ENCODE data around the gene P4HA3.

The P4HA3 gene

DNA sequence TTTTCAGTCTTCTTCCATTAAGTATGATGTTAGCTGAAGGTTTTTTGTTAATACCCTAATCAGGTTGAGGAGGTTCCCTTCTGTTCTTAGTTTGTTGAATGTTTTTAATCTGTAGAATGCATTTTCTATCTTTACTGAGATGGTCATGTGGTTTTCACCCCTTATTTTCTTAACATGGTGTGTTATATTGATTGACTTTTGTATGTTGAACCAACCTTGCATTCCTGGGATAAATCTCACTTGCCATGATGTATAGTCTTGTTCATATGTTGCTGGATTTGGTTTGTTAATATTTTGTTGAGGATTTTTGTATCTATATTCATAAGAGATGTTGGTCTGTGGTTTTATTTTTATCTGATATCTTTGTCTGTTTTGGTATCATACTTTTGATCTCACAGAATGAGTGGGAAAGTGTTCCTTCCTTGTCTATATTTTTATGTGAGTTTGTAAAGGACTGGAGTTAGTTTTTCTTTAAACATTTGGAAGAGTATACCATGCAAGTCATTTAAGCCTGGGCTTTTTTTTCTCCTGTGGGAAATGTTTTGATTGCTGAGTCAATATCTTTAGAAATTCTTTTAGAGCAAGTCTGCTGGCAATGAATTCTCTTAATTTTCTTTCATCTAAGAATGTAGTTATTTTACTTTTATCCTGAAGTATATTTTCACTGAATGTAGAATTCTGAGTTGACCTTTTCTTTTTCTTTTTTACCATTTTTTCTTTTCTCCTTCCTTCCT lies 5.5 kb upstream of the P4HA3 start:
- no peak for DNase-seq

- DNase-seq = no peak
Observed at GRCh38 chr11:74312326-74312725, 886 bp upstream of the P4HA3 start.

- no peak for DNase-seq
Observed at GRCh38 chr11:74310857-74311256, 583 bp downstream of the P4HA3 start.

- DNase-seq = no peak
Observed at GRCh38 chr11:74307434-74307833, 4.0 kb downstream of the P4HA3 start.

GRCh38 chr11:74306435-74307175 lies 4.8 kb downstream of the P4HA3 start:
- DNase-seq = no peak

- no peak for DNase-seq
Observed at GRCh38 chr11:74299015-74299414, 12.4 kb downstream of the P4HA3 start.

GRCh38 chr11:74297484-74297883 lies 14.0 kb downstream of the P4HA3 start:
- DNase-seq = no peak

DNA sequence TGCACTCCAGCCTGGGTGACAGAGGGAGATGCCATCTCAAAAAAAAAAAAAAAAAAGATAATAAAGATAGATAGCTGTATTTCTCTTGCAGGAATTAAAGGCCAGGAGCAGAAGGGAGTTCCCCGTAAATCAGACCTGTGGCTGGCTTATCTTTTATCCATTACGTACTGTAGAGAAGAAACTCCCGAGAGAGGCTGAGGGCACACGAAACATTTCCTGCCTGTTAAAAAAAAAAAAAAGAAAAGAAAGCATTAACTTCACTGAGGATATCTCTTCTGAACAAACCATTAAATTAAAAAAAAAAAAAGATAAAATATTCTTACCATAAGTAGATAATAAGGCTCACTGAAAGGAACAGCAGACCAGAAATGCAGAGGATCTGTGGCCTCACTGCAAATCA lies 22.5 kb downstream of the P4HA3 start:
- DNase-seq = no peak

GRCh38 chr11:74288161-74288560 lies 23.3 kb downstream of the P4HA3 start:
- no peak for DNase-seq

DNA sequence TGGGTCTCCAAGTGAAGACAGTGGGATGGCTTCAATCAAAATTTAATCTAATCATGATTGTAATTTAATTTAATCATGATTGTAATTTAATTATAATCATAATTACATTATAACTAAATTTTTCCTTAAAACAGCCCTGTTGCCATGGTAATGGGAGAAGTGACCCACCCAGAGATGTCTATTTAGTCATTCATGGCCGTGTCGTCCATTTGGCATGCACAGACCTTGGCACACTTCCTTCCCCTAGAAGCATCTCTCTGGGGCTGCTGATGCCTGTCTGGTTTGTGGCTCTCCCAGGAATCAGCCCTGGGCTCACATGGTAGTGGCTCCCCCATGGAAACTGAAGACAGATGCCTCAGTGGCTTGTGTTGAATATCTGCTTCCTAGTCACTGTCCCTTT lies 27.0 kb downstream of the P4HA3 start:
- no peak for DNase-seq

GRCh38 chr11:74283580-74284180 lies 27.8 kb downstream of the P4HA3 start:
- no peak for DNase-seq

DNA sequence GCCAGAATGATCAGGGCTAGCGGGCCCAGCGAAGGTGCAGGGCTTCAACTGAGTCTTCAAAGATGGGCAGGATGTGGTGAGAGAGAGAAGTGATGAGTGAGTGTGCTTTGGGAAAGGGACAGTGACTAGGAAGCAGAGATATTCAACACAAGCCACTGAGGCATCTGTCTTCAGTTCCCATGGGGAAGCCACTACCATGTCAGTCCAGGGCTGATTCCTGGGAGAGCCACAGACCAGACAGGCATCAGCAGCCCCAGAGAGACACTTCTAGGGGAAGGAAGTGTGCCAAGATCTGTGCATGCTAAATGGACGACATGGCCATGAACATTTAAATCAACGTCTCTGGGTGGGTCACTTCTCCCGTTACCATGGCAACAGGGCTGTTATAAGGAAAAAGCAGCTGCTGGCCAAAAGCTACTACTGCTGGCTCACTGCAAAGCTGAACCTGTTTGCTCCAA lies 28.5 kb downstream of the P4HA3 start:
- DNase-seq = no peak

- no peak for DNase-seq
Observed at GRCh38 chr11:74282421-74282820, 29.0 kb downstream of the P4HA3 start.

- DNase-seq = no peak
Observed at GRCh38 chr11:74280494-74280893, 30.9 kb downstream of the P4HA3 start.

- DNase-seq = no peak
Observed at GRCh38 chr11:74279256-74279655, 32.2 kb downstream of the P4HA3 start.

- no peak for DNase-seq
Observed at GRCh38 chr11:74278721-74279161, 32.7 kb downstream of the P4HA3 start.

DNA sequence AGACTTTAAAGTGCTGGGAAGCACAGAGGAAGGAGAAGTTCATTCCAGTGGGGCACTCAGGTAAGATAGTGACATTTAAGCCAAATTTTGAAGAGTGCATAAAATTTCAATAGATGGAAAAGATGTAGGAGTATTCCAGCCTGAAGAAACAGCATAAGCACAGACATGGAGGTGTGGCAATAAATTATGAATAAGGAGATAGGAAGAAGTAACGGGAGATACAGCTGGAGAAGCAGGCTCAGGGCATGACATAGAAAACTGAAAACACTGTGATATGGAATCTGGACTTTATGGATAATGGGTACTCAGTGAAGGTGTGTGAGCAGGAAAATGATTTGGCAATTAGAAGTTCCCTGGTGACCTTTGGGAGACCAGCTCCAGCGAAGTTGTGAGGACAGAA lies 33.3 kb downstream of the P4HA3 start:
- no peak for DNase-seq

GRCh38 chr11:74276581-74276980 lies 34.9 kb downstream of the P4HA3 start:
- no peak for DNase-seq

DNA sequence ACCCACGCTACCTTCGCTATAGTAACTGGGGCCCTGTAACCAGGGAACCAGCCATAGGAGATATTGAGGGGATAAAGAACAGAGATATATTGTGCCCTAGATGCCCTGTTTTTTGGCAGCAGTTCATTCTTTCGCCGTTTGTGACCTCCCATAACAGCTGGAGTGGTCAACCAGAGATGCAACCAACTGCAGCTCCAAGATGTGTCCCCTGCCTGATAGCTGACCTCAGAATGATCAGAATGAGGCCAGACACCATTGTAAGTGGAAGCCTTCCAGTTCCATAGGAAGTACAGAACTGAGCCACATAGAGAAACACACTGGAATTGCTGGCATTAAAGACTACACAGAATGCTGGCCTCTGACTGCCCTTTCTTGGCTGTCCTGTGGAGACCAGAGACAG lies 39.2 kb downstream of the P4HA3 start:
- no peak for DNase-seq

DNA sequence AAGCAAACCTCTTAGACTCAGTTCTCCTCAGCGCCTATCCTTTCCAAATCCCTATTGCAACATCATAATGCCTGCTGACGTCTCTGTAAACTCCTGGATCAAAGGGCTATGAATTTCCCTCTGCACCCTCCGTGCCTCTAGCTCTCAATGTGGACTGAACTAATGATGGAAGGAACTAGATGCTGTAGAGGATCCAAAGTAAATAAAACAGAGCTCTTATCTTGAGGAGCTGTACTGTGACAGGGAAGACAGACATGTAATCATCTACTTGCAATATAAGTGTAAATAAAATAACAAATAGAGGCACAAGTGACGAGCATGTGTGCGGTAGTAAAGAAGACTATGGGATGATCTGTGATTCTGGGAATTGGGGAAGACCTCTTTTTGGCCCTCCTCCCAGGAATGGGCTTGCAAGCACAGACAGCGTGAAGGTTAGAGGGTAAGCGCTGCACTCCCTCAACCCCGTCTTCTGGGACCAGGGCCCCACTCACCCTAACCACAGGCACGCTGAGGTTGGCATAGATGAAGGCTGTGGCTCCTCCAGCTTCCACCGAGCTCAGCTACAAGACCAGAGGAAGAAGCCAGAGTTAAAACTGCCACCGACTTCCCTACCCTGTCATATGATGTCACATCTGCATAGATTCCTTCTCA lies 42.2 kb downstream of the P4HA3 start:
- DNase-seq = no peak

GRCh38 chr11:74268456-74268855 lies 43.0 kb downstream of the P4HA3 start:
- DNase-seq = no peak

- no peak for DNase-seq
Observed at GRCh38 chr11:74267014-74267413, 44.4 kb downstream of the P4HA3 start.

DNA sequence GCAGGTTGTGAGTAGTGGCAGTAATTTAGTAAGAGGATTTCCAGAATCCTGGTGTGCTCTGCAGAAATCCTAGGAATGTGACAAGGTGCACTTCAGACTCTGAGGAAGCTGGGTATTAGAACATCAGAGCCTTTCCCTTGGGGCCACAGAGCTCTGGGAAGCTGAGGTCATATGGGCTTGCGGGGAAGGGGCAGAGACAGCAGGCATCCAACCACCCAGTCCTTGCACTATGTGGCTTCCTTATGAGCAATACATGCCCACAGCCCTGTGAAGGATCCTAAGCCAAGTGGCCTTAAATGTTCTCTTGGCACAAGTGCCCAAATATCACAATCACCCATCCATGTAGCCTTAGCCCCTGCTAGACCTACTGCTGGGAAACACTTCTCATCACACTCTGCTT lies 46.2 kb downstream of the P4HA3 start:
- no peak for DNase-seq

DNA sequence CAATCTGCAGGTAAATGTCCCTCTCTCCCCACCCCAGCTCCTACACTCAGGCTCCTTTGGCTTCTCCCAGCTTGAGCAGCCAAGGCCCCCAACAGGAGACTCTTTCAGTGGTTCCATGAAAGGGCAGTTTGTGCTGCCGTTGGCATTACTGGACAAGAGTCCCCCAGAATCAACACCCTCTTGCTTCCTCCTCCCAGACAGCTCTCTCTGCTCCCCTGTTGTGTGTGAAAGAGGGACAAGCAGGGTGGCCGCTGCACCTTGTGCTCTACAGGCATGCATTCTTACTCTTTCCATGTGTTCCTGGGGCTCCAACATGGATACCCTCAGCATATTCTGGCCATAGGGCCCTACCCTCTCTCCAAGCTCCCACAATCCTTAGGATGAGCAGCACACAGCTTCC lies 48.7 kb downstream of the P4HA3 start:
- DNase-seq = no peak

Data from NCI-H1694 treated with DMSO at 0.1 percent for 48 hours (cell line).